Measurements from ENCODE around the gene PLS1. TPM values are rescaled to one million over a fixed set of nuclear protein-coding genes. Genes with fewer than 3 reads are reported as not detected.
A peak's percentile ranks its signal among the peaks of the same experiment; 100 is the strongest.
"Not testable (repeated sequence)": the region's sequence is repeated elsewhere in the genome, so short reads cannot be mapped to it uniquely, and the experiment has no call there.

Gene PLS1
- total and polyA plus RNA-seq, 4 experiments from 2014 or later: 2.7 to 6.2 (median 4.0) TPM

- peaks cover 41 to 66% (median 52%) of the 10 kb centered on the region in 4 donors for H3K4me1 Mint-ChIP-seq
- intact Hi-C loops (cut with micrococcal nuclease): loop anchor here (1.0 to 10.0 kb wide), 11 partner anchors 8 to 1394 kb away; partner anchors contain the start of genes ATP1B3, DIPK2A, PLS1 and PXYLP1
- Histone ChIP-seq H3K4me1 (ENCODE audit: insufficient read depth, low read length) (peaks cover 44% of the 10 kb centered on the region), H3K4me3 (ENCODE audit: low read length in 2 of 2) (peak within 1 kb of the TSS; percentile 90 to 100), H3K27me3 (ENCODE audit: insufficient read depth, low read length) (no peaks in the 10 kb centered on the region), H3K36me3 (ENCODE audit: insufficient read depth, low read length) (no peaks in the 10 kb centered on the region), H3K9me3 (ENCODE audit: control insufficient read depth in 1 of 2, low read length in 2 of 2) (no peaks in the 10 kb centered on the region), H3K27ac (ENCODE audit: low read depth, low read length) (peak within 1 kb of the TSS; percentile 94)
- peaks cover 0 to 2% (median 0%) of the 10 kb centered on the region in 8 donors for H3K9me3 Mint-ChIP-seq
- H3K27ac Mint-ChIP-seq: peak within 1 kb of the TSS; percentile 91 to 99 (median 99)
- ChIA-PET POLR2A (ENCODE audit: partially characterized antibody) (interaction anchor here (0.8 to 4.7 kb wide), 21 partner anchors 9 to 1394 kb away, joined by 3 to 72 read pairs (median 3); partner anchors contain the start of genes PLS1, PXYLP1, TRPC1 and U2SURP), CTCF (ENCODE audit: partially characterized antibody) (interaction anchor here (0.7 to 3.3 kb wide), 6 partner anchors 8 to 424 kb away, joined by 3 to 9 read pairs (median 4); partner anchors contain the start of gene TRPC1)
- H3K4me3 Mint-ChIP-seq: peak within 1 kb of the TSS; percentile 93 to 99 (median 98)
- H3K27me3 Mint-ChIP-seq: peaks cover 2 to 4% of the 10 kb centered on the region in 2 donors
- peaks cover 0 to 20% of the 10 kb centered on the region in 2 donors for H3K36me3 Mint-ChIP-seq
- DNase-seq: peak; percentile 95 to 96 (median 96)
Observed at GRCh38 chr3:142578329-142579223, 17.6 kb upstream of the PLS1 start, which contains the start of gene ATR. ATR (minus strand) TSS chr3:142578733; CDS start chr3:142578704, 29 bp downstream.

GRCh38 chr3:142580061-142580423, 16.2 kb upstream of the PLS1 start:
- CTCF ChIA-PET (ENCODE audit: partially characterized antibody): interaction anchor here (0.8 to 2.5 kb wide), 4 partner anchors 10 to 414 kb away, joined by 3 to 7 read pairs (median 4); partner anchors contain the start of genes PLS1 and TRPC1
- H3K9me3 Mint-ChIP-seq: peaks cover 0 to 2% (median 0%) of the 10 kb centered on the region in 8 donors
- POLR2A ChIA-PET (ENCODE audit: partially characterized antibody): interaction anchor here (0.9 to 4.7 kb wide), 5 partner anchors 10 to 703 kb away, joined by 3 to 72 read pairs (median 3); partner anchors contain the start of genes ATP1B3, PLS1 and U2SURP
- peaks cover 32 to 52% (median 41%) of the 10 kb centered on the region in 4 donors for H3K4me1 Mint-ChIP-seq
- H3K27me3 ChIP-seq (ENCODE audit: insufficient read depth, low read length): no peaks in the 10 kb centered on the region
- H3K4me3 ChIP-seq (ENCODE audit: low read length in 2 of 2): no peak overlapping the region
- H3K4me3 Mint-ChIP-seq: peak overlapping the region; percentile 61 to 99 (median 98)
- peaks cover 4 to 6% of the 10 kb centered on the region in 2 donors for H3K27me3 Mint-ChIP-seq
- H3K36me3 Mint-ChIP-seq: peaks cover 0 to 15% of the 10 kb centered on the region in 2 donors
- peaks cover 37% of the 10 kb centered on the region for H3K4me1 ChIP-seq (ENCODE audit: insufficient read depth, low read length)
- peak overlapping the region; percentile 94 for H3K27ac ChIP-seq (ENCODE audit: low read depth, low read length)
- H3K9me3 ChIP-seq (ENCODE audit: control insufficient read depth in 1 of 2, low read length in 2 of 2): no peaks in the 10 kb centered on the region
- DNase-seq: no peak
- peak overlapping the region; percentile 91 to 99 (median 99) for H3K27ac Mint-ChIP-seq
- intact Hi-C loops (cut with micrococcal nuclease): loop anchor here (10.0 kb wide), 1 partner anchor 1095 kb away; no protein-coding TSS in a partner anchor
- H3K36me3 ChIP-seq (ENCODE audit: insufficient read depth, low read length): no peaks in the 10 kb centered on the region

- POLR2A ChIA-PET (ENCODE audit: partially characterized antibody): interaction anchor here (1.6 to 4.7 kb wide), 2 partner anchors 15 to 420 kb away, joined by 4 to 72 read pairs; partner anchors contain the start of genes PLS1 and U2SURP
Observed at GRCh38 chr3:142581070-142581469, 15.1 kb upstream of the PLS1 start.

GRCh38 chr3:142586803-142587406, 9.3 kb upstream of the PLS1 start:
- no peaks in the 10 kb centered on the region for H3K9me3 ChIP-seq (ENCODE audit: control insufficient read depth in 1 of 2, low read length in 2 of 2)
- no peak overlapping the region for H3K27ac Mint-ChIP-seq
- peaks cover 0 to 3% of the 10 kb centered on the region in 2 donors for H3K36me3 Mint-ChIP-seq
- no peaks in the 10 kb centered on the region for H3K9me3 Mint-ChIP-seq
- no peaks in the 10 kb centered on the region for H3K4me1 Mint-ChIP-seq
- H3K27me3 Mint-ChIP-seq: peaks cover 11 to 14% of the 10 kb centered on the region in 2 donors
- no peak overlapping the region for H3K4me3 ChIP-seq (ENCODE audit: low read length in 2 of 2)
- intact Hi-C loops (cut with micrococcal nuclease): loop anchor here (1.0 to 10.0 kb wide), 4 partner anchors 9 to 1088 kb away; partner anchors contain the start of gene ATR
- peak in 4 of 5 donors; percentile 39 to 53 (median 46) for DNase-seq
- no peaks in the 10 kb centered on the region for H3K27me3 ChIP-seq (ENCODE audit: insufficient read depth, low read length)
- no peaks in the 10 kb centered on the region for H3K36me3 ChIP-seq (ENCODE audit: insufficient read depth, low read length)
- no peak overlapping the region for H3K4me3 Mint-ChIP-seq
- ChIA-PET CTCF (ENCODE audit: partially characterized antibody) (interaction anchor here (0.7 to 5.6 kb wide), 16 partner anchors 8 to 414 kb away, joined by 3 to 33 read pairs (median 4); partner anchors contain the start of genes ATR, PLS1, TRPC1 and U2SURP), POLR2A (ENCODE audit: partially characterized antibody) (interaction anchor here (0.8 to 1.9 kb wide), 3 partner anchors 8 to 403 kb away, joined by 3 to 7 read pairs (median 4); partner anchors contain the start of gene ATR)
- no peaks in the 10 kb centered on the region for H3K4me1 ChIP-seq (ENCODE audit: insufficient read depth, low read length)
- H3K27ac ChIP-seq (ENCODE audit: low read depth, low read length): no peak overlapping the region

More at GRCh38 chr3:142581070-142581469, 15.1 kb upstream of the PLS1 start:
- H3K36me3 Mint-ChIP-seq; H3K4me3 ChIP-seq (ENCODE audit: low read length in 2 of 2); H3K27ac Mint-ChIP-seq; DNase-seq; H3K9me3 ChIP-seq (ENCODE audit: control insufficient read depth in 1 of 2, low read length in 2 of 2); H3K27me3 Mint-ChIP-seq; H3K36me3 ChIP-seq (ENCODE audit: insufficient read depth, low read length); H3K9me3 Mint-ChIP-seq; H3K27me3 ChIP-seq (ENCODE audit: insufficient read depth, low read length); H3K27ac ChIP-seq (ENCODE audit: low read depth, low read length): not testable (repeated sequence)
- CTCF ChIA-PET (ENCODE audit: partially characterized antibody): interaction anchor here (1.3 kb wide), 1 partner anchor 9 kb away, joined by 4 read pairs; no protein-coding TSS in a partner anchor
- Mint-ChIP-seq H3K4me3 (peak overlapping the region in 1 of 8 donors; percentile 18), H3K4me1 (peaks cover 24 to 42% (median 32%) of the 10 kb centered on the region in 4 donors)
- H3K4me1 ChIP-seq (ENCODE audit: insufficient read depth, low read length): peaks cover 26% of the 10 kb centered on the region
- intact Hi-C loops (cut with micrococcal nuclease): loop anchor here (10.0 kb wide), 1 partner anchor 1094 kb away; no protein-coding TSS in a partner anchor

GRCh38 chr3:142588703-142589102, 7.5 kb upstream of the PLS1 start:
- intact Hi-C loops (cut with micrococcal nuclease): loop anchor here (10.0 kb wide), 1 partner anchor 1086 kb away; no protein-coding TSS in a partner anchor
- POLR2A ChIA-PET (ENCODE audit: partially characterized antibody): interaction anchor here (0.8 kb wide), 1 partner anchor 10 kb away, joined by 4 read pairs; the partner anchor contains the start of gene ATR

GRCh38 chr3:142592268-142592667, 3.9 kb upstream of the PLS1 start:
- intact Hi-C loops (cut with micrococcal nuclease); H3K4me3 Mint-ChIP-seq; H3K4me3 ChIP-seq (ENCODE audit: low read length in 2 of 2); DNase-seq; H3K27ac Mint-ChIP-seq; H3K36me3 Mint-ChIP-seq; H3K9me3 ChIP-seq (ENCODE audit: control insufficient read depth in 1 of 2, low read length in 2 of 2); H3K27me3 Mint-ChIP-seq; H3K36me3 ChIP-seq (ENCODE audit: insufficient read depth, low read length); H3K27me3 ChIP-seq (ENCODE audit: insufficient read depth, low read length); H3K27ac ChIP-seq (ENCODE audit: low read depth, low read length); H3K9me3 Mint-ChIP-seq: not testable (repeated sequence)
- CTCF ChIA-PET (ENCODE audit: partially characterized antibody): interaction anchor here (0.6 to 1.4 kb wide), 2 partner anchors 10 to 756 kb away, joined by 4 to 5 read pairs; no protein-coding TSS in a partner anchor
- peaks cover 15% of the 10 kb centered on the region for H3K4me1 ChIP-seq (ENCODE audit: insufficient read depth, low read length)
- peaks cover 5 to 15% (median 10%) of the 10 kb centered on the region in 4 donors for H3K4me1 Mint-ChIP-seq
- POLR2A ChIA-PET (ENCODE audit: partially characterized antibody): interaction anchor here (0.8 to 1.1 kb wide), 2 partner anchors 12 to 13 kb away, joined by 3 read pairs; partner anchors contain the start of gene ATR

More at GRCh38 chr3:142588703-142589102, 7.5 kb upstream of the PLS1 start:
- no peaks in the 10 kb centered on the region for H3K27me3 ChIP-seq (ENCODE audit: insufficient read depth, low read length)
- H3K9me3 Mint-ChIP-seq: no peaks in the 10 kb centered on the region
- no peaks in the 10 kb centered on the region for H3K4me1 ChIP-seq (ENCODE audit: insufficient read depth, low read length)
- CTCF ChIA-PET (ENCODE audit: partially characterized antibody): interaction anchor here (1.6 to 5.6 kb wide), 4 partner anchors 11 to 398 kb away, joined by 5 to 33 read pairs (median 8); partner anchors contain the start of gene ATR
- H3K9me3 ChIP-seq (ENCODE audit: control insufficient read depth in 1 of 2, low read length in 2 of 2): no peaks in the 10 kb centered on the region
- H3K36me3 Mint-ChIP-seq: peaks cover 0 to 3% of the 10 kb centered on the region in 2 donors
- H3K36me3 ChIP-seq (ENCODE audit: insufficient read depth, low read length): no peaks in the 10 kb centered on the region
- no peak overlapping the region for H3K27ac ChIP-seq (ENCODE audit: low read depth, low read length)
- H3K27ac Mint-ChIP-seq: no peak overlapping the region
- no peak for DNase-seq
- peaks cover 10 to 12% of the 10 kb centered on the region in 2 donors for H3K27me3 Mint-ChIP-seq
- no peak overlapping the region for H3K4me3 Mint-ChIP-seq
- H3K4me3 ChIP-seq (ENCODE audit: low read length in 2 of 2): no peak overlapping the region
- H3K4me1 Mint-ChIP-seq: no peaks in the 10 kb centered on the region
